Osteocyte (in vitro differentiated cells): Measurements from ENCODE around the gene LLCFC1. TPM values are rescaled to one million over a fixed set of nuclear protein-coding genes. Genes with fewer than 3 reads are reported as not detected.

Source experiments
- DNase-seq: peaks from one replicate; pipeline ENCODE4 v3.0.0; 2021; ENCODE audit warnings: mixed read lengths; ENCODE audit not compliant: unreplicated experiment; ENCODE audit errors: extremely low spot score
- H3K27ac Mint-ChIP-seq: one replicate; pipeline ENCODE4 v1.8.0; 2021; ENCODE audit warnings: mild to moderate bottlenecking, mixed read lengths; ENCODE audit not compliant: unreplicated experiment
- H3K27me3 Mint-ChIP-seq: one replicate; pipeline ENCODE4 v1.8.0; 2021; ENCODE audit warnings: mixed read lengths; ENCODE audit not compliant: unreplicated experiment
- H3K36me3 Mint-ChIP-seq: one replicate; pipeline ENCODE4 v1.8.0; 2021; ENCODE audit warnings: mixed read lengths; ENCODE audit not compliant: unreplicated experiment
- H3K4me1 Mint-ChIP-seq: one replicate; pipeline ENCODE4 v1.8.0; 2021; ENCODE audit warnings: mixed read lengths; ENCODE audit not compliant: unreplicated experiment
- H3K4me3 Mint-ChIP-seq: one replicate; pipeline ENCODE4 v1.8.0; 2021; ENCODE audit warnings: mild to moderate bottlenecking, moderate library complexity, mixed read lengths; ENCODE audit not compliant: unreplicated experiment
- H3K9me3 Mint-ChIP-seq: one replicate; pipeline ENCODE4 v1.8.0; 2021; ENCODE audit warnings: mixed read lengths; ENCODE audit not compliant: unreplicated experiment
- total RNA-seq: library from RNA; stranded (reverse); gene quantifications from 2 replicates; pipeline ENCODE4 v1.2.1, GENCODE V29; 2021
- TF ChIP-seq, protein P1 (sequence below): fragments of 200-600 bp; sonication (generic); IDR thresholded peaks from 2 replicates; pipeline ENCODE4 v1.5.0; 2021; ENCODE audit warnings: antibody characterized with exemption, mild to moderate bottlenecking, moderate library complexity

LLCFC1 gene
- total RNA-seq, 1 donor from 2014 or later: not detected

DNA sequence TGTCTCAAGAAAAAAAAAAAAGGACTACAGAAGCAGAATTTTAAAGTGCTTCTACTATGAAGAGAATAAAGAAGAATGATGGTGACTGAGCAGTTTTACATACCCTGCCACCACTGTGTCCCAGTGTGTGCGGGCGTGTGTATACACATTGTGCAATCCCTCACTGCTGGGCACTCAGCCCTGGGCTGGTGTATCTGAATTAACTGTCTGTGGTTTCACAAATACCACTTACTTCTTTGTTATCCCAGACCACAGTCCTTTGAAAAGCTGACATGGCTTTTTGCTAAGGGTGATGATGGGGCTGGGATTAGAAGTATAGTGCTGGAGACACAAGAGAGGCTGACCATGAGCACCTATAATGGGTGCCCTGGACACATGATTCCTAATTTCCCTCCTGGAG, 32.6 kb upstream of the LLCFC1 start:
- H3K4me1 Mint-ChIP-seq: no peaks in the 10 kb centered on the region

DNA sequence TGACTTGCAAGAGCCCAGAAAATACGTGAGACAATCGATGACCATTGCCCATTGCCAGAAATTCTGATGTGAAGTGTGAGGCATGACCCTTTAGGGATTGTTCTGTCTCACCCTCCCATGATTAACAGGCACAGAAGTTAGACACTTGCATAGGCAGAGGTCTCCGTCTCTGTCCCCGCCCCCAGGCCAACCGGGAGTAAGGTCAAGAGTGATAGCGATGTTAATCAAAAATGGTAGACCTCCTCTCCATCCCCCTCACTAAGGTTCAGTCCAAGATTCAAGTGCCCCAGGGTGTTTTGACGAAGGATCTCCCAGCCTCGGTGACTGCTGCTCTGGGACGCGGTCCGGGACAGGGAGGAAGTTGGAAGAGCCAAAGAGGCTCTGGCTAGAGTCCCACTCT, 31.0 kb upstream of the LLCFC1 start:
- TF ChIP-seq, protein P1, sequence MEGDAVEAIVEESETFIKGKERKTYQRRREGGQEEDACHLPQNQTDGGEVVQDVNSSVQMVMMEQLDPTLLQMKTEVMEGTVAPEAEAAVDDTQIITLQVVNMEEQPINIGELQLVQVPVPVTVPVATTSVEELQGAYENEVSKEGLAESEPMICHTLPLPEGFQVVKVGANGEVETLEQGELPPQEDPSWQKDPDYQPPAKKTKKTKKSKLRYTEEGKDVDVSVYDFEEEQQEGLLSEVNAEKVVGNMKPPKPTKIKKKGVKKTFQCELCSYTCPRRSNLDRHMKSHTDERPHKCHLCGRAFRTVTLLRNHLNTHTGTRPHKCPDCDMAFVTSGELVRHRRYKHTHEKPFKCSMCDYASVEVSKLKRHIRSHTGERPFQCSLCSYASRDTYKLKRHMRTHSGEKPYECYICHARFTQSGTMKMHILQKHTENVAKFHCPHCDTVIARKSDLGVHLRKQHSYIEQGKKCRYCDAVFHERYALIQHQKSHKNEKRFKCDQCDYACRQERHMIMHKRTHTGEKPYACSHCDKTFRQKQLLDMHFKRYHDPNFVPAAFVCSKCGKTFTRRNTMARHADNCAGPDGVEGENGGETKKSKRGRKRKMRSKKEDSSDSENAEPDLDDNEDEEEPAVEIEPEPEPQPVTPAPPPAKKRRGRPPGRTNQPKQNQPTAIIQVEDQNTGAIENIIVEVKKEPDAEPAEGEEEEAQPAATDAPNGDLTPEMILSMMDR: no peak
- Mint-ChIP-seq H3K9me3 (peaks cover 4% of the 10 kb centered on the region), H3K27ac (no peak overlapping the region), H3K4me1 (no peaks in the 10 kb centered on the region), H3K27me3 (no peaks in the 10 kb centered on the region), H3K36me3 (no peaks in the 10 kb centered on the region), H3K4me3 (no peak overlapping the region)
- no peak for DNase-seq

More for the DNA sequence above, 32.6 kb upstream of the LLCFC1 start:
- H3K36me3 Mint-ChIP-seq: no peaks in the 10 kb centered on the region
- no peak overlapping the region for H3K4me3 Mint-ChIP-seq
- TF ChIP-seq, protein P1: no peak
- H3K27me3 Mint-ChIP-seq: peaks cover 6% of the 10 kb centered on the region
- DNase-seq: no peak
- peaks cover 4% of the 10 kb centered on the region for H3K9me3 Mint-ChIP-seq
- H3K27ac Mint-ChIP-seq: no peak overlapping the region

DNA sequence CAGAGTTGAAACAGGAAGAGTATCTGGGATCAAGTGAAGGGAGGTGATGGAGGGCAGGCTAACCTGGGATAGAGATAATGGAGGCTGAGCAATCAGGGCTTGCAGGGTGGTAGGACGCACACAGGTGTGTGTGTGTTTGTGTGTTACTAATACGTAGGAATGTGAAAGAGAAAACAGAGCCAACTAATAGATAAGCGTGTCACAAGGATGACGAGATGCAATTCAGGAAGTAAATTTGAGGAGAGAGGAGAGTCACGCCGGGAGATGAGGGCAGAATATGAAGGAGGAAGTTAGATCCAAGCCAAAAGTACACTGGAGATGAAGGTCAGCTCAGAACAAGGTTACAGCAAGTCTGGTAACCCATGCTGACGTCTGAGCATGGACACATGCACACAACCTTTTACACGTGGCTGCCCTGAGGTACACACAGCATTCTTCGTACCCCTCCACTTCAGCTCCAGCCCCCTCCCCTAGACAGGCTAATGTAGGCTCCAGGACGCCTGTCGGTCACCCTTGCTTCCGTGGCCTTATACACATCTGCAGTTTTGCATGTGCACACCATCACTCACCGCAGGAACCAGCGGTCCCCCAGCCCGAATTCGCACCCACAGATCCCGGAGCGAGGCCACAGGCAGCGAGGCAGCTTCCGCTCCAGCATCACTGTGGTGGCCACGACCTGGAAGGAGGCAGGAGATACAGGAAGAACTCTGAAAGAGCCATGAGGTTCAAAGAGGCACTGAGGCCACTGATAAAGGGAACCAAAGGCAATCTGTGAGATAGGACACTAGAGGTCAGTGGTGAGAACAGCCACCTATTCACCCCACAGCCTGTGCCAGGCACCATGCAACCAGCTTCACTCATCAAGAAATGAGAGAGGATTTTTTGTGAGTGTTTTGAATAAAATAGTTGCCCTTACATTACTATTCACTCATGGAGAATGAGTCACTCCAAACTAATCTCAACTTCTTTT, 30.1 kb upstream of the LLCFC1 start:
- Mint-ChIP-seq H3K4me3 (no peak overlapping the region), H3K36me3 (no peaks in the 10 kb centered on the region), H3K27ac (no peak overlapping the region), H3K9me3 (peaks cover 4% of the 10 kb centered on the region), H3K4me1 (no peaks in the 10 kb centered on the region), H3K27me3 (no peaks in the 10 kb centered on the region)
- DNase-seq: no peak
- TF ChIP-seq, protein P1: no peak

DNA sequence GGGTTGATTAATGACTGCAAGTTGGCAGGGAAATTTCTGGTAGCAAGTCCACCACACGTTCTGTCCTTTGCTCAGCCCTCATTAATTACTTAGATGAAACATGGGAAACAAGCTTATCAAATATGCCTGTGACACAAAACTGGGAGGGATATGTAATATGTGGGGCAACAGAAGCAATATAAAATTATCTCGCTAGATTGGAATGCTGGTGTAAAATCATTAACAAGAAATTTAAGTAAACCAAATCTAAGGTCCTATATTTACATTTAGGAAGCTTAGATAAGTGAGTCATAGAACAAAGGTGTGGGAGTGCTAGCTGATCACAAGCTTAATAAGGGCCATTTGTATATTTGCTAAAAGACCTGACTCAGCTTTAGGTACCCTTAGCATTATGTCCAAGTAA, 29.3 kb upstream of the LLCFC1 start:
- DNase-seq: no peak
- H3K36me3 Mint-ChIP-seq: no peaks in the 10 kb centered on the region
- H3K4me3 Mint-ChIP-seq: no peak overlapping the region
- no peaks in the 10 kb centered on the region for H3K27me3 Mint-ChIP-seq
- no peak overlapping the region for H3K27ac Mint-ChIP-seq
- H3K9me3 Mint-ChIP-seq: peaks cover 4% of the 10 kb centered on the region
- no peaks in the 10 kb centered on the region for H3K4me1 Mint-ChIP-seq
- TF ChIP-seq, protein P1: no peak

DNA sequence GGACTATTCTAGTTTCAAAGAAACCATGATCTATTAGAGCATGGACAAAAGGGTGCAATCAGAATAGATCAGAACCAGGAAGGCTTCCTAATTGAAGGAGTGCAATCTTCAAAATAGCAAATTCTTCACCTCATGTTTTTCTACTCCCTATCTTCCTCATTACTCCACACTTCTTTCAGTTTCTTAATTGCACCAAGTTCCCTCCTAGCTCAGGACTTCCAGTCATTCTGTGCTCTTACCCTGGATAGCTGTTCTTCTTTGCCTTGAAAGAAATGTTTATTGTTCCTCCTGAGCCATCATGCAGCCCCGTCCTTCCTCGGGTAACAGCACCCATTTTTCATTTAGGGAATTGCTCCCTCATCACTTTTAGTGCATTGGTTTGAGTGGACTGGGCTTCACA, 28.8 kb upstream of the LLCFC1 start:
- no peaks in the 10 kb centered on the region for H3K36me3 Mint-ChIP-seq
- H3K4me1 Mint-ChIP-seq: no peaks in the 10 kb centered on the region
- peaks cover 4% of the 10 kb centered on the region for H3K9me3 Mint-ChIP-seq
- H3K27ac Mint-ChIP-seq: no peak overlapping the region
- DNase-seq: no peak
- TF ChIP-seq, protein P1: no peak
- no peak overlapping the region for H3K4me3 Mint-ChIP-seq
- no peaks in the 10 kb centered on the region for H3K27me3 Mint-ChIP-seq
